IMR-90 (cell line): ENCODE measurements around the gene ANKRD52. TPM values are rescaled to one million over a fixed set of nuclear protein-coding genes. Genes with fewer than 3 reads are reported as not detected.

Experiments
- ATAC-seq: fragments of 200-7000 bp; cut with Tn5 transposase; 2 replicates; pipeline ENCODE4 v1.9.1; 2020; ENCODE audit warnings: low read depth, mild to moderate bottlenecking, moderate library complexity
- BruUV-seq: library from RNA; stranded (reverse); fragments of 400-500 nt; replicated peaks from 2 replicates; lab custom pipeline; 2021; lab: Mats Ljungman, UMichigan
- CTCF ChIA-PET: fragments of 300-600 bp; formaldehyde crosslinking; extraction: SDS; loops from one replicate; lab custom pipeline; 2021; ENCODE audit warnings: antibody characterized with exemption; lab: Yijun Ruan, JAX
- POLR2A ChIA-PET: fragments of 300-600 bp; sonication (Branson Sonifier 250); formaldehyde crosslinking; loops from one replicate; lab custom pipeline; 2022; ENCODE audit warnings: antibody characterized with exemption; ENCODE audit not compliant: unreplicated experiment; lab: Charles Lee
- DNase-seq: peaks from one replicate; pipeline ENCODE4 v3.0.0; 2013
- H2AFZ ChIP-seq: replicated peaks from 2 replicates; pipeline ENCODE3; 2013; ENCODE audit warnings: low read length, mild to moderate bottlenecking; ENCODE audit not compliant: poor library complexity
- H2AK5ac ChIP-seq: 2 replicates; pipeline ENCODE4 v1.6.1; 2013; ENCODE audit warnings: low read depth, low read length, inconsistent platforms
- H2AK9ac ChIP-seq: replicated peaks from 2 replicates; pipeline ENCODE3; 2013; ENCODE audit warnings: mild to moderate bottlenecking, low read depth, low read length, moderate library complexity; ENCODE audit not compliant: poor library complexity
- H2BK120ac ChIP-seq: 2 replicates; pipeline ENCODE4 v1.6.1; 2013; ENCODE audit warnings: low read depth, low read length, inconsistent platforms
- H2BK15ac ChIP-seq: 3 replicates; pipeline ENCODE4 v1.6.1; 2013; ENCODE audit warnings: low read depth, low read length, inconsistent platforms
- H2BK20ac ChIP-seq: 2 replicates; pipeline ENCODE4 v1.6.1; 2013; ENCODE audit warnings: low read depth, mild to moderate bottlenecking, inconsistent platforms, low read length, moderate library complexity
- H2BK5ac ChIP-seq: 2 replicates; pipeline ENCODE4 v1.6.1; 2013; ENCODE audit warnings: mild to moderate bottlenecking, low read depth, low read length, inconsistent platforms; ENCODE audit not compliant: poor library complexity, severe bottlenecking
- H3K14ac ChIP-seq: replicated peaks from 2 replicates; pipeline ENCODE4 v1.6.1; 2013; ENCODE audit warnings: low read depth, low read length, inconsistent platforms
- H3K18ac ChIP-seq: 2 replicates; pipeline ENCODE4 v1.6.1; 2013; ENCODE audit warnings: low read depth, low read length, control low read depth
- H3K23ac ChIP-seq: 2 replicates; pipeline ENCODE4 v1.6.1; 2013; ENCODE audit warnings: low read depth, low read length, inconsistent platforms
- H3K27ac ChIP-seq: 2 replicates; pipeline ENCODE4 v1.5.1; 2013; ENCODE audit warnings: mild to moderate bottlenecking, control low read depth, low read length; ENCODE audit not compliant: insufficient read depth
- H3K27me3 ChIP-seq: 2 replicates; pipeline ENCODE4 v1.6.1; 2013; ENCODE audit warnings: low read length; ENCODE audit not compliant: control insufficient read depth, insufficient read depth
- H3K36me3 ChIP-seq: 2 replicates; pipeline ENCODE4 v1.6.1; 2013; ENCODE audit warnings: low read length, mixed read lengths; ENCODE audit not compliant: control insufficient read depth, insufficient read depth
- H3K4ac ChIP-seq: 2 replicates; pipeline ENCODE4 v1.6.1; 2013; ENCODE audit warnings: low read depth, low read length, inconsistent platforms
- H3K4me1 ChIP-seq: 2 replicates; pipeline ENCODE4 v1.6.1; 2013; ENCODE audit warnings: low read length, mixed read lengths; ENCODE audit not compliant: control insufficient read depth, insufficient read depth
- H3K4me2 ChIP-seq: 2 replicates; pipeline ENCODE4 v1.6.1; 2013; ENCODE audit warnings: low read depth, mild to moderate bottlenecking, control low read depth, low read length, moderate library complexity
- H3K4me3 ChIP-seq: 2 replicates; pipeline ENCODE4 v1.5.1; 2013; ENCODE audit warnings: low read depth, mild to moderate bottlenecking, control low read depth, low read length, moderate library complexity; ENCODE audit not compliant: insufficient read depth
- H3K56ac ChIP-seq: 2 replicates; pipeline ENCODE4 v1.6.1; 2013; ENCODE audit warnings: low read length, inconsistent platforms; ENCODE audit not compliant: insufficient read depth; ENCODE audit errors: extremely low read depth
- H3K79me1 ChIP-seq, 2 experiments: 2 replicates each; pipeline ENCODE4 v1.6.1; 2013; ENCODE audit warnings: low read length in 2 of 2, inconsistent platforms in 1 of 2, low read depth in 1 of 2
- H3K9ac ChIP-seq: 2 replicates; pipeline ENCODE4 v1.6.1; 2013; ENCODE audit warnings: low read depth, low read length, control low read depth
- H3K9me1 ChIP-seq: 2 replicates; pipeline ENCODE4 v1.6.1; 2013; ENCODE audit warnings: low read length, inconsistent platforms; ENCODE audit not compliant: insufficient read depth
- H3K9me3 ChIP-seq: 2 replicates; pipeline ENCODE4 v1.6.1; 2013; ENCODE audit warnings: low read length; ENCODE audit not compliant: control insufficient read depth, insufficient read depth
- H4K20me1 ChIP-seq: 2 replicates; pipeline ENCODE4 v1.6.1; 2013; ENCODE audit warnings: low read length, inconsistent platforms; ENCODE audit not compliant: insufficient read depth
- H4K5ac ChIP-seq: 2 replicates; pipeline ENCODE4 v1.6.1; 2013; ENCODE audit warnings: mild to moderate bottlenecking, low read depth, low read length, control low read depth
- H4K8ac ChIP-seq, 2 experiments: 2 replicates each; pipeline ENCODE4 v1.6.1; 2013; ENCODE audit warnings: low read depth in 2 of 2, low read length in 2 of 2, control low read depth in 1 of 2, inconsistent platforms in 1 of 2
- H4K91ac ChIP-seq: 2 replicates; pipeline ENCODE4 v1.6.1; 2013; ENCODE audit warnings: low read depth, low read length, inconsistent platforms; ENCODE audit not compliant: insufficient read depth
- BHLHE40 ChIP-seq: fragments of 150-350 bp; IDR thresholded peaks from 2 replicates; pipeline ENCODE4 v1.6.1; 2016; ENCODE audit warnings: mild to moderate bottlenecking, low read depth, low read length
- CEBPB ChIP-seq: IDR thresholded peaks from 2 replicates; pipeline ENCODE4 v1.6.1; 2012; ENCODE audit warnings: low read depth, low read length, improper control_type of control experiment
- CHD1 ChIP-seq: IDR thresholded peaks from 2 replicates; pipeline ENCODE4 v1.6.1; 2012; ENCODE audit warnings: low read depth, low read length, improper control_type of control experiment
- FOS ChIP-seq: fragments of 150-350 bp; IDR thresholded peaks from 2 replicates; pipeline ENCODE4 v1.6.1; 2016; ENCODE audit warnings: low read depth, low read length
- MAFK ChIP-seq: IDR thresholded peaks from 2 replicates; pipeline ENCODE4 v1.6.1; 2012; ENCODE audit warnings: low read depth, low read length, improper control_type of control experiment
- MXI1 ChIP-seq: IDR thresholded peaks from 2 replicates; pipeline ENCODE4 v1.6.1; 2012; ENCODE audit warnings: low read depth, mild to moderate bottlenecking, low read length, moderate library complexity, borderline replicate concordance
- NFE2L2 ChIP-seq: fragments of 150-350 bp; IDR thresholded peaks from 2 replicates; pipeline ENCODE4 v1.6.1; 2016; ENCODE audit warnings: low read depth, mild to moderate bottlenecking, low read length
- RAD21 ChIP-seq: IDR thresholded peaks from 2 replicates; pipeline ENCODE4 v1.6.1; 2012; ENCODE audit warnings: low read length, improper control_type of control experiment
- RCOR1 ChIP-seq: IDR thresholded peaks from 2 replicates; pipeline ENCODE4 v1.6.1; 2012; ENCODE audit warnings: mild to moderate bottlenecking, low read length, improper control_type of control experiment; ENCODE audit not compliant: insufficient replicate concordance
- USF2 ChIP-seq: fragments of 150-350 bp; IDR thresholded peaks from 2 replicates; pipeline ENCODE4 v1.6.1; 2017; ENCODE audit warnings: mild to moderate bottlenecking, antibody characterized with exemption, low read length, low read depth
- WGBS, 2 experiments: methylation state at CpG; one replicate each; pipeline versions ENCODE4 v1.1.5 to v1.1.7; 2013; ENCODE audit warnings: missing lambda C conversion rate in 2 of 2; ENCODE audit not compliant: insufficient read length in 1 of 2; ENCODE audit errors: extremely low coverage in 2 of 2; 5-methylcytosine and 5-hydroxymethylcytosine counted together
- dilution Hi-C: fragments of 300-500 bp; cut with HindIII; formaldehyde crosslinking; loops from one replicate; pipeline ENCODE4 v1.14.3; 2018; ENCODE audit warnings: low sequenced_read_pairs; ENCODE audit not compliant: unreplicated experiment
- in situ Hi-C: fragments of 300-500 bp; cut with MboI; formaldehyde crosslinking; loops from 3 replicates; pipeline ENCODE4 v1.14.3; 2019; ENCODE audit warnings: low sequenced_read_pairs, inconsistent platforms, mixed read lengths
- intact Hi-C: fragments of 100-400 bp; cut with micrococcal nuclease; formaldehyde crosslinking; loops from 2 replicates; pipeline ENCODE4 v1.10.0; 2022
- polyA plus RNA-seq, 3 experiments: library from polyadenylated mRNA; depleted of rRNA; stranded (reverse); fragments of >200 nt; gene quantifications; 2 replicates each; pipeline ENCODE4 v1.2.3, GENCODE V29; 2012; ENCODE audit warnings: low replicate concordance in 1 of 3
- total RNA-seq: library from RNA; depleted of rRNA; stranded (reverse); fragments of >200 nt; gene quantifications from 2 replicates; pipeline ENCODE4 v1.2.3, GENCODE V29; 2012
- TF ChIP-seq, protein P1 (sequence below): fragments of 150-350 bp; IDR thresholded peaks from 2 replicates; pipeline ENCODE4 v1.6.1; 2016; ENCODE audit warnings: low read depth, mild to moderate bottlenecking, low read length, moderate library complexity, borderline replicate concordance
- TF ChIP-seq, protein P2 (sequence below): conservative IDR thresholded peaks from 2 replicates; pipeline ENCODE4 v1.5.1; 2012; ENCODE audit warnings: mild to moderate bottlenecking, low read depth, low read length, improper control_type of control experiment

The ANKRD52 gene
- total and polyA plus RNA-seq, 2 of the 4 experiments (the other 2 are of a cell fraction) = 15.4 to 35.9 TPM

DNA sequence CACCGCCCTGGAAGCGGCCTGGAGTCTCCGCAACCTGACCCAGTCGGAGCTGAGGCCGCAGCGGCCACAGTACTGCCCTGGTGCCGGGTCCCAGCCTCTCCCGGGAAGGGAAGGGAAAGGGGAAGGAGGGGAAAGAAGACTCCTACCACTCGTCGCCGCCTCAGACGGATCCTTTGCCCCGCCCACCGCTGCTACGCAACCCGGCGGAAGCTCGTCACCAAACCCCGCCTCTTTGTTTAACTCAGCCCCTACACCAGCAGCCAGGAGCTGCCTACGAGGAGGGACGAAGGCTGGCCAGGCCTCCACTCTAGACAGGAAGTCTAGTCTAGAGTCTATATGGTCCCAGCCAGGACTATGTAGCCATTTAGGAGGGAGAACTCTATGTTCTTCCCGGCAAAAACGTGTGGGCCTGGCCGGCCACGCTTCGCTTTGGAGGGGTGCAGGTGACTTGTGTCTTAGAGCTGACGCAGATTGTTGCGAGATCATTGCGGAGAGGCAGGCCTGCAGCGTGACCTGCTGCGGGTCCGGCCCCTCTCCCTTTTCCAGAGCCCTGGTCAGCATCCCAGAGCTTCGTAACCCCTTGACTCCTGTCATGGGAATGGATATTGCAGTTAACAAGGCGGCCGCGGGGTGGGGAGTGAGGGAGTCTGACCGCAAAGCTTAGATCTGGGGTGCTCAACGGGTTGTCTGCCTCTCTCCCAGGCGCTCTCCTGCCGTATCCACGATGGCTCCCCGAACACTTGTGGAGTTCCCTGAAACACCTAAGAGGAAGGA, 36.2 kb downstream of the ANKRD52 start, which contains the start of gene RNF41:
Gene RNF41 (minus strand): TSS at position 166 of the 774 bp plus-strand sequence. CDS start 7,875 bp downstream, outside the sequence.
- Histone ChIP-seq H3K9ac (peak within 1 kb of the TSS; percentile 95), H4K20me1 (peaks cover 6% of the 10 kb centered on the region; the same call in 1 of the 2 replicates), H4K91ac (peak within 1 kb of the TSS; percentile 96), H3K56ac (peak within 1 kb of the TSS; percentile 93), H2BK20ac (peak within 1 kb of the TSS; percentile 23), H3K4me3 (peak within 1 kb of the TSS; percentile 79), H2BK120ac (peak within 1 kb of the TSS; percentile 81), H2BK5ac (peak within 1 kb of the TSS; percentile 94), H3K9me3 (no peaks in the 10 kb centered on the region), H4K5ac (peak within 1 kb of the TSS; percentile 93), H3K4me1 (peaks cover 4% of the 10 kb centered on the region; the same call in 1 of the 2 replicates), H3K4me2 (peak within 1 kb of the TSS; percentile 93), H3K18ac (peak within 1 kb of the TSS; percentile 88), H2AFZ (peak within 1 kb of the TSS; percentile 87), H3K14ac (peak within 1 kb of the TSS; percentile 98), H2BK15ac (peak within 1 kb of the TSS; percentile 79), H3K23ac (peak within 1 kb of the TSS; percentile 94), H3K27me3 (no peaks in the 10 kb centered on the region), H3K36me3 (peaks cover 4% of the 10 kb centered on the region; the same call in 1 of the 2 replicates), H2AK9ac (peak within 1 kb of the TSS; percentile 95), H3K4ac (peak within 1 kb of the TSS; percentile 98), H2AK5ac (peak within 1 kb of the TSS; percentile 92), H3K9me1 (peaks cover 16% of the 10 kb centered on the region), H3K79me1 (peaks cover 23 to 49% of the 10 kb centered on the region in 2 experiments), H3K27ac (peak within 1 kb of the TSS; percentile 95), H4K8ac (peak within 1 kb of the TSS; percentile 84 to 97)
- dilution Hi-C loops (no loop called here), in situ Hi-C loops (no loop called here), intact Hi-C loops (loop anchor here (2.0 kb wide), 2 partner anchors 15 to 63 kb away; partner anchors contain the start of gene MYL6)
- ATAC-seq = peak; percentile 76
- DNase-seq = peak; percentile 97
- no TSS peak for BruUV-seq
- POLR2A ChIA-PET = interaction anchor here (0.5 to 1.7 kb wide), 8 partner anchors 8 to 99 kb away, joined by 3 to 5 read pairs (median 4); partner anchors contain the start of genes ANKRD52, ESYT1 and SMARCC2
- CTCF ChIA-PET = interaction anchor here (0.6 to 2.0 kb wide), 14 partner anchors 14 to 1623 kb away, joined by 3 to 22 read pairs (median 4); partner anchors contain the start of gene SMARCC2
- WGBS, 2 experiments = 5% methylated on average over 8 of the region's 42 CpGs; no CpG with 5 or more reads in 1 of the 2 experiments
- 0 out of 2 replicates have a peak, but pooled peaks have one; percentile 32 for TF ChIP-seq CHD1
- no peak for TF ChIP-seq RCOR1
- no peak for TF ChIP-seq USF2
- 0 out of 2 replicates have a peak, but pooled peaks have one; percentile 2 for TF ChIP-seq NFE2L2
- peak; percentile 54; the same call in 1 of the 2 replicates for TF ChIP-seq CEBPB
- TF ChIP-seq, protein P1, sequence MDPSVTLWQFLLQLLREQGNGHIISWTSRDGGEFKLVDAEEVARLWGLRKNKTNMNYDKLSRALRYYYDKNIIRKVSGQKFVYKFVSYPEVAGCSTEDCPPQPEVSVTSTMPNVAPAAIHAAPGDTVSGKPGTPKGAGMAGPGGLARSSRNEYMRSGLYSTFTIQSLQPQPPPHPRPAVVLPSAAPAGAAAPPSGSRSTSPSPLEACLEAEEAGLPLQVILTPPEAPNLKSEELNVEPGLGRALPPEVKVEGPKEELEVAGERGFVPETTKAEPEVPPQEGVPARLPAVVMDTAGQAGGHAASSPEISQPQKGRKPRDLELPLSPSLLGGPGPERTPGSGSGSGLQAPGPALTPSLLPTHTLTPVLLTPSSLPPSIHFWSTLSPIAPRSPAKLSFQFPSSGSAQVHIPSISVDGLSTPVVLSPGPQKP = no peak
- no peak for TF ChIP-seq RAD21
- TF ChIP-seq, protein P2, sequence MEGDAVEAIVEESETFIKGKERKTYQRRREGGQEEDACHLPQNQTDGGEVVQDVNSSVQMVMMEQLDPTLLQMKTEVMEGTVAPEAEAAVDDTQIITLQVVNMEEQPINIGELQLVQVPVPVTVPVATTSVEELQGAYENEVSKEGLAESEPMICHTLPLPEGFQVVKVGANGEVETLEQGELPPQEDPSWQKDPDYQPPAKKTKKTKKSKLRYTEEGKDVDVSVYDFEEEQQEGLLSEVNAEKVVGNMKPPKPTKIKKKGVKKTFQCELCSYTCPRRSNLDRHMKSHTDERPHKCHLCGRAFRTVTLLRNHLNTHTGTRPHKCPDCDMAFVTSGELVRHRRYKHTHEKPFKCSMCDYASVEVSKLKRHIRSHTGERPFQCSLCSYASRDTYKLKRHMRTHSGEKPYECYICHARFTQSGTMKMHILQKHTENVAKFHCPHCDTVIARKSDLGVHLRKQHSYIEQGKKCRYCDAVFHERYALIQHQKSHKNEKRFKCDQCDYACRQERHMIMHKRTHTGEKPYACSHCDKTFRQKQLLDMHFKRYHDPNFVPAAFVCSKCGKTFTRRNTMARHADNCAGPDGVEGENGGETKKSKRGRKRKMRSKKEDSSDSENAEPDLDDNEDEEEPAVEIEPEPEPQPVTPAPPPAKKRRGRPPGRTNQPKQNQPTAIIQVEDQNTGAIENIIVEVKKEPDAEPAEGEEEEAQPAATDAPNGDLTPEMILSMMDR = 0 out of 2 replicates have a peak, but pooled peaks have one; percentile 16
- TF ChIP-seq BHLHE40 = peak; percentile 48
- no peak for TF ChIP-seq FOS
- TF ChIP-seq MAFK = no peak
- TF ChIP-seq MXI1 = no peak
